ENCODE data around the gene HOXA7. TPM values are rescaled to one million over a fixed set of nuclear protein-coding genes. Genes with fewer than 3 reads are reported as not detected.

The HOXA7 gene
- total RNA-seq, 2 donors from 2014 or later = 30.2 to 38.9 TPM

DNA sequence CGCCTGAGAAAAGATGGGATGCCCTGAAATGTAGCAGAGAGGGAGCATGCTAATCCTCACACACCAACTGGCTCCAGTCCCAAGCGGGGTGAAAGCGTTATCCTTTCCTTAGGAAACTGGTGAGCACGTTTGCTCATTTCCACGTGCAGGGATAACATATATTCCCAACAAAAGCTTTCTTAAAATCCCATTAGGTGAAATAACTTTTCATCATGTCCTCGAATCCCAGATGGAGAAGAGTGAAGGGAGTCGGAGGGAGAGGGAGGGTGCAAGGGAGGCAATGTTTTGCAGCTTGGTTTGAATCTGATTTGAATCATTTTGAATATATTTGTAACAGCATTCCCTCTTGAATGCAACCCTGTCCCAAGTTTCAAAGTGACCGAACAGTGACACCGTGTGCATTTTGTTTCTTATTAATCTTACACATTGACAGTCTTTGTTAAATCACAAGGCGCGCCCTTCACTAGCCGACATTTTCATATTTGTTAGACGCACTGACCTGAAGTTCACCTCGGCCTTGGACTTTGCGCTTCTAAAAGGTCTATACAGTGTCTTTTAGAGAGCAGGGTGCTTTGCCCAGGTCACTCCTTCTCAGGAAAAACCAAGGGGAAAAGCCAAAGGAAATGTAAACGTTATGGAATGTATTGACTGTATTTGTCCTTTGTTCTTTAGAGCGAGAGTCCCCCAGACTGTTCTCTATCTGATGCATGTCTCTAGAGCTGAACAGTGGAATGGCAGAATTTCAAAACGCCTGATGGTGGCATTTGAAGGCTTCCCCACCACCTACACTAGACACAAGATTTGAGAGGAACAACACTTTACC, 22.9 kb downstream of the HOXA7 start:
- intact Hi-C loops (cut with DNase I, micrococcal nuclease) = no loop called here
- DNase-seq (peak in 1 of 2 donors; percentile 45), ATAC-seq (no peak)

DNA sequence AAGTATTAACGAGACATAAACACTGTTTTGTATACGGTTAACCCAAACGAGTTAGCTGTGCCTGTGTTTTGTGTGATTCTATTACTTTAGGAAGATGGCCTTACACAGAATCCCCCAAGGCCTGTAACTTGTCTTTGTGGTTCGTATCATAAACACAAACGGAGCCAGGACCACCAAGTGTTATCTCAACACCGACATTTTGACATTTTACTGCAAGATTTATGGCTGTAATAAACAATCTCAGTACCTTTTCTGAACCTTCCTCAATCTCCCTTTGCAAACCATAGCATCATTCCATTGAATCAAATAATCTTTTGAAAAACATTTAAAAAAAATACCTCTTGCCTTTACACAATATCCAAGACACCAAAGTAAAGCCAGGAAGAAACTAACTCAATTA, 23.5 kb downstream of the HOXA7 start:
- intact Hi-C loops (cut with DNase I, micrococcal nuclease) = no loop called here
- ATAC-seq (no peak), DNase-seq (no peak)

DNA sequence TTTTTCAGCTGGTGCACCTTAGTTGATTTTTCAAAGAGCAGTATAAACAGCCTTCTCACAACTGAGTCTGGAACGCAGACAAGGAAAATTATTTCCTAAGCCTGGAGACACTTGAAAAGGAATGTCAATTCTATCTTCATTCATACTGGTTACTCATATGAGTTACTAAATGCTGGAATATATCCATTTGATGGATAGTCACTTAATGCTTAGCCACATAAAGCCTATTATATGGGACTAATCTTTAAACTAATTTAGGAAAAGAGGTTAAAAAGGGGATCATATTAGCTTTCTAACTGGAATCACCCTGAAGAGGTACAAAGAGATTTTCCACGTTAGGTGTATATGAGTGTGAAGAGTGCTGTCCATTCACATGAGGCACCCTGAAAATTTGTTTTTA, 24.3 kb downstream of the HOXA7 start:
- DNase-seq (no peak), ATAC-seq (no peak)
- intact Hi-C loops (cut with DNase I, micrococcal nuclease) = no loop called here

DNA sequence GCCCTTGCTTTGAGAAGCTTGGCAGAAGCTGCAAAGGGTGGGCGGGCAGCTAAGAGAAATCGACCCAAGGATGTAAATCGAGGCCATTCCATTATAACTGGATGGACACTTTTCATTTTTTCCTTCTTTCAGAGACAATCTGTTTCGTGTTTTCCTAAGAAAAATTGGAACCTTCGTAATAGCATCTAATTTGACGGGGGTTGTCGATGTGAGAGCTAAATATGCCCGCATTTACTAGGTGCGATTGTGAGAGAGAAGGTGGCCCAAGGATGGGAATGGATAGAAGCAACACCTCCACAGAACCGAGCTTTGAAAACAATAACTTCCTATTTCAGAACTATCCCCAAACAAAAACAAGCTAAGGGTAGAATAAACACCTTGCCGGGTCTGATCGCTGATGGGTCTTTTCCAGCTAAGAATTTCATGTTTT, 25.1 kb downstream of the HOXA7 start:
- intact Hi-C loops (cut with DNase I, micrococcal nuclease) = no loop called here

DNA sequence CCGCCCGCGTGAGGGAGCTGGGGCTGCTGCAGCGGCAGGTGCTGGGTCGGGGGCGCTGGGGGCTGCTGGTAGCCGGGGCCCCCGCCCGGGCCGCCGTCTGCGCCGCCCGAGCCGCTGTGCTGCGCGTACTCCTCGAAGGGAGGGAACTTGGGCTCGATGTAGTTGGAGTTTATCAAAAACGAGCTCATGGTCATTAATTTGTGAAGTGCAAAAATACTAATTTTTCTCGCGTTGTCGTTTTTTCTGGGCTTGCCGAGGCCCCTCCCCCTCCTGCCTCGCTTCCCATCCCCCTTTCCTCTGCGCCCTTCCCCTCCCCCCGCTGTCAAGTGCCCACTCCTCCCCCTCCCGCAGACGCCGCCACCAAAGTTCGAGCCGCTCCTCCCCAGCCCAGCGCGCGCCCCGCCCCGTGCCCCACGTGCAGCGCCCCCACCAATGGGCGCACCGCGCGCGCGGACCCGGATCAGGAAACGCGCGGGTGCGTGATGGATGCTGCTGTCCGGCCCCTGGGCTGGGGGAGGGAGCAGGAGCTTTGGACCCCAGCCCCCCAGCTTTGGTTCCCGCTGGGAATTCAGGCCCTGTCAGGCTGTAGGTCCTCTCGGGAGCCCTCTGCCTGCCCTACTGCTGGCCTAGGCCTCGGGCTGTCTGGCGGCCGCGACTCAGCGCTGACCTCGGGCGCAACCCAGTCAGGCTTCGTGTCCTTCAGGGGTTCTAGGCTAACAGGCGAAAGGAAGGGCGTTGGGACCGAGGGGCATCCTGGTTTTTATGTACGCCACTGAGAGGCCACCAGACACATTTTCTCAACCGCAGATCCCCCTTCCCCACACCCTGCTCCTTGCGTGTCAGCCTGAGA, 25.7 kb downstream of the HOXA7 start, which contains the start of gene HOXA4:
Gene HOXA4, minus strand, starts transcription at position 218 of the 850 bp plus-strand sequence. Its CDS starts 24 bp downstream, at position 194.
- peak; percentile 85 for ATAC-seq
- intact Hi-C loops (cut with DNase I, micrococcal nuclease) = no loop called here
- peak; percentile 94 to 95 for DNase-seq

More for the DNA sequence above, 25.1 kb downstream of the HOXA7 start:
- ATAC-seq = peak; percentile 0
- no peak for DNase-seq

DNA sequence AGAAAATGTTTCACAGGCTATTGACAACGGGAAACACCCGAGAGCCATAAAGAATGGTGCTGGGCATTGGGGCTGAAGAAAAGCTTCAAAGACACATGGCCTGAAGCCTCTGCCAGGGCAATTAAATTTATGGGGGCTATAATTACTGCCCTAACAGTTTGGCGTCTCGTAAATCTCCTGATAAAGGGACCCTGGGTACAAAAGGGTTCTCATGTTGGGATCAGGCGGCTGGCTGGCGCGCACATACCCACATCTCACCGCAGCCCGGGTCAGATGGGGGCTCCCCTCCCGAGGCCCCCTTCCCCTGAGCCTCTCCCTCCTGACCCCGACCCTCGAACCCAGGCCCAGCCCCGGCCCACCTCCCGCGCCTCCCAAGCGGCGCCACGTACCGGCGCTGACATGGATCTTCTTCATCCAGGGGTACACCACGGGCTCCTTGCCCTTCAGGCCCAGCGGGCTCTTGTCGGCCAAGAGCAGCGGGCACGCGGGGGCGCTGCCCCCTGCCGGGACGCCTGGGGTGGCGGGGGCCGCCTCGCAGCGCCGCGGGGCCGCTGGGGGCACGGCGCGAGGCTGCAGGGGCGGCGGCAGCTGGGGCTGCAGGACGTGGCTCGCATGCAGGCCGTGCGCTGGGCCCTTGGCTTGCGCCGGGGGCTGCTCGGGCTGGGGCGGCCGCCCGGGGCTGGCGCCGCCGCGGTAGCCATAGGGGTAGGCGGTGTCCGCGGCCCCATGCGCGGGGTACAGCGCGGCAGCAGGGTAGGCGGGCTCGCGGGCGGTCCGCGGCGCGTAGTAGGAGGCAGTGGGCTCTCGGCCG, 26.5 kb downstream of the HOXA7 start:
- intact Hi-C loops (cut with DNase I, micrococcal nuclease) = no loop called here
- peak; percentile 69 to 78 for DNase-seq
- ATAC-seq = peak; percentile 74

DNA sequence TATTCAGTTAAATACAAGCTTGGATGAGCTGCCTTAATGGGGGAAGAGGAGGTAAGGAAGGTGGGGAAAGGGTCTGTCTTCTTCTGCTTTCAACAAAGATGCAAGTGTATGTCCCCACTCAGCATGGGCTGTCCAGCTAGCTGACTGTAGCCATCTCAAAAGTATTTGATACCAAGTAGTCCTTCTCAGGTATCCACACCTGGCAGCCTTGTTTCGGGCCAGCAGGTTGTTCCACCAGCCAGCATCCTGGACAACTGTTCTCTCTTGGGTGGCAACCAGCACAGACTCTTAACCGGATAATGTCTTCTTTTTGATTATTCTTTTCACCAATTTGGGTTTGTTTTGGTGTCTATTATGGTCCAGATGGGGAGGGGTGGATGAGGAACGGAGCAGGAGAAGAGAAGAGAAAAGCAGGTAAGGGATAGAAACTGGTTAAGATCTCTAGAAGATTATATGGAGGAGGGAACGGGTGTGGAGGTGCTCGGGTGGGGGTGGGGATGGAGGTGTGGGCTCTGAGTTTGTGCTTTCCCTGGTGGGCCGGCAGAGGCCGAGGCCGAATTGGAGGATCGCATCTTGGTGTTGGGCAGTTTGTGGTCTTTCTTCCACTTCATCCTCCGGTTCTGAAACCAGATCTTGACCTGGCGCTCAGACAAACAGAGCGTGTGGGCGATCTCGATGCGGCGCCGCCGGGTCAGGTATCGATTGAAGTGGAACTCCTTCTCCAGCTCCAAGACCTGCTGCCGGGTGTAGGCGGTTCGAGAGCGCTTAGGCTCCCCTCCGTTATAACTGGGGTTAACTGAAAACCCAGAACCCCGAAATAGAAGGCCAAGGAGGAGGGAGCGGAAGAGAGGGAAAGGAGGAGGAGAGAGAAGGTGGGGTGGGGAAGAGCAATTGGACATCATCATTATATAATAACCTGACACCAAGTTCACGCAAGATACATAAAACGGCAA, 27.4 kb downstream of the HOXA7 start:
- intact Hi-C loops (cut with DNase I, micrococcal nuclease) = no loop called here
- ATAC-seq = no peak
- DNase-seq = peak; percentile 35 to 48

DNA sequence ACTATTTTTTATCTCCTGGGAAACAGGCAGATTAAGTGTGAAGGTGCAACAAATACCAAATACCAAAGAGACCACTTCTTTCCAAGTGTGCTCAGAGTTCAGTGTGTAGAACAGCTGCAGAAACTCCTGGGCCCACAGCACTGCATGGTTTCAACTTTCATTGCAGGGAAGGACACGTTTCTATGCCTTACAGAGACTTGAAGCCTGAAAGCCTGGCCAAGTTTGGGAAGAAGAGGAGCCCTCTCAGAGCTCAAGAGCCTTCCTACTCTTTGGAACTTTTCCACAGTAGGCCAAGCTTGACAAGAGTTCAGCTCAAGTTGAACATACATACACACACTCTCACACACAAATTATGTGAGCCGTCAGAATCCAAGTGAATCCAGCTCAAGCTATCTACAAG, 28.4 kb downstream of the HOXA7 start:
- no peak for DNase-seq
- no peak for ATAC-seq
- intact Hi-C loops (cut with DNase I, micrococcal nuclease) = no loop called here

DNA sequence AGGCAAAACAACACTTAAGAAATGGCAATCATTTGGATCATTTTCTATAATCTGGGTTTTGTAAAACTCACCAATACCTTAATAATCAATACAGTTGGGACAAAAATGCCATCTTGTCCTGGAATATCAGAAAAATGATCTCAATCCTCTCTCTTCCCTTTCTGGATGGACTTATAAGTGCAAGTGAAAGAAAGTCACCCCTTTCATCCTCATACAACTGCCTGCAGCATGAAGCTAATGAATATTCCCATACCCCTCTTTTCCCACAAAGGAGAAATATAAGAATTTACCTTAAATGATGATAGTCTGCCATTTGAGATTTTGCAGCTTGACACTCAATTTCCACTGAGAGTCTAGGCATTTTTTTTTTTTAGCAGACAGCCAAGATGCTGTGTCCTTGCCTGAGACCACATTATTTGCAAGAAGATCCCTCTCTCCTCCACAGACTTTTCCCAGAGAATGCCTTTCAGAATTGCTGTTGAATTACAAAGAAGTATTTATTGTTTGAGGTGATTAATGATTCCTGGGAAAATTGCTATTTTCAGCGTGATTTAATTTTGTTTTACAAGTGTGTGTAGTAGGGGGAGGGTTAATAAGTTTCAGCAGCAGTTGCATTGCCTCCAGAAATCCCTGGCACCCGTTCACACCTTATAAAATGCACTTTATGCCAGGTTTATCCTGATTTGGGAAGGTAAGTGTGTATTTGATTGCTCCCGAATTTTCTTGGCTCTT, 29.7 kb downstream of the HOXA7 start:
- DNase-seq (no peak), ATAC-seq (no peak)
- intact Hi-C loops (cut with DNase I, micrococcal nuclease) = no loop called here

DNA sequence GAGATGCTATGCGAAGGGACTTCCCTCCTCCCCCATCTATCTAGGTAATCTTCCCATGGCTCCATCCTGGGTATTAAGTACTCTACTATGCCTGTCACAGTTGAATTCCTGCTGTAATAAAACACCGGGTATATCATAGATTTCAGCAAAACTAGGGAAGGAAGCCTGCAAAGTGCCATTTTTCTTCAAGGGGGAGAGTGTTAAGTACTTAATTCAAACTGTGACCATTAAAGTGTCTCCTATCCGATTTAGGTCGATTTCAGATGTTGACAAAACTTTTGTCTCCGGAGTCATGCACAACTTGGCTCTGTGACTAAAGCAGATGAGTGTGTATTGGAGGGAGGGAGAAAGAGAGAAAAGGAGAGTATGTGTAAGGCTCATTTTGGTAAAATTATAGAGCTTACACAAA, 30.5 kb downstream of the HOXA7 start:
- ATAC-seq = no peak
- DNase-seq = no peak
- intact Hi-C loops (cut with DNase I, micrococcal nuclease) = no loop called here

DNA sequence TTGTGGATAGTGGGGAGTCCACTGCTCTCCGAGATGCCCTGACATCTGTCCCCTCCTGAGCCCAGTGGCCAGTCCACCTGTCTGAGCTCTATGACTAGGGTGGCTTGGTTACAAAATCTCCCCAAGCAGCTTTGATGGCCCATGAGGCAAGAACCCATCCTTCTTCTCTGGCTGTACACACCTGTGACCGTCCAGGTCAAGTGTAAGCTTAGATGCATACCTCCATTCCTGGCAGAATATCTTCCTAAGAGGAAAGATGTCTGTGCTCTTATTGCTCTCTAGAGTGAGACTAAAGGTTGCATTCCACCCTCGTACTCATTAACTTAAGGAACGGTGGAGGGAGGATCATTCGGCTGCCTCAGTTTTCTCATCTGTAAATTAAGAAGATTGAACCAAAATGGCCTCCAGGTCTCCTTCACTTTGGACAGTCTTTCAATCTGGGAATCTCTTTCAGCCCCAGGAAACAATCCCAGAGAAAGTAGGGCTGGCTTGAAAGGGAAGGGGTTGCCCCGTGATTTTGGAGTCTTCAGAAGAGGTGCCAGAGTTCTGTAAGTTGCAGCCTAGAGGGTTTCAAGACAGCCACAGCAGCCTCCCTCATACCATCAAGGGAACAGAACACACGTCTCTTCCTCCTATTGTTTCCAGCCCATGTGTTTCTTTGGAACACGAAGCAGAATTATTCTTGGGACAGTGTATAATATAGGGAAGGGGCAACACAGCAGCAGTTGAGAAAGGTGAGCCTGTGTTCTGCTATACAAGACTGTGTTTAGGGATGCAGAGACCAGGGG, 31.4 kb downstream of the HOXA7 start:
- ATAC-seq = peak; percentile 21
- no peak for DNase-seq

DNA sequence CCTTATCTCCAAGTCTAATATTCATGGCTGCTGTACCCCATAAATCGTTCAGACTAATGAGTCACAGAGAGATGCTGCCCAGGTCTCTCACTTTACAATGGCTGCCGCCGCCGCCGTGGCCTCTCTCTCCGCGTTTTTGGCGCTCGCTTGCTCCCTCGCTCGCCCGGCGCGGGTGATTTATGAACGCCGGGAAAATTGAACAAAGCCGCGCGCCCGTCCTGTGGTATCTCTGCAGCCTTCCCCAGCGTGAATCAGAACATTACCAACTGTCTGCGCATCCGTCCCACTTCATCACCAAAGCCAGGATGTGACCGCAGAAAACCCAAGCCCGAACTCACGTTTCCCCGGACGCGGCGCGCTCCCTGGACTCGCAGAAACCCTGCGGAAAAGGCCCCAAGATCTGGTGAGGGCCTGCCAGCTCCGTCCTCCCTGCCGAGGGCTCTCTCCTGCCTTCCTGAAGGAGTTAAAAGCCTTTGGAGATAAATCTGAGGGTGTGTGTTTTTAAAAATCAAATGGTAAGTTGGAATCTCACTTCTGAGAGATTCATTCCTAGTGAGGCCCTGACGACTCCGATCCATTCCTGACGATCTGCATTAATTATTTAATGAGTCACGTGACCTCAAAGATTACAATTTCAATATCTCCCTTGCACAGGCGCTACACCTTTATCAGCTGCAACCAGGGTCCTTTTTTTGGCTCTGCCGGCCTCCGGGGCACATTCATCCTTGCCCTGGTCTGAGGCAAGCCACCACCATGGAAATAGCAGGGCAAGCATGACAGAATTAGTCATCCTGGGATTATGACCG, 32.2 kb downstream of the HOXA7 start:
- DNase-seq (peak; percentile 39 to 52), ATAC-seq (no peak)
- intact Hi-C loops (cut with DNase I, micrococcal nuclease) = no loop called here

More for the DNA sequence above, 31.4 kb downstream of the HOXA7 start:
- intact Hi-C loops (cut with DNase I, micrococcal nuclease) = no loop called here

DNA sequence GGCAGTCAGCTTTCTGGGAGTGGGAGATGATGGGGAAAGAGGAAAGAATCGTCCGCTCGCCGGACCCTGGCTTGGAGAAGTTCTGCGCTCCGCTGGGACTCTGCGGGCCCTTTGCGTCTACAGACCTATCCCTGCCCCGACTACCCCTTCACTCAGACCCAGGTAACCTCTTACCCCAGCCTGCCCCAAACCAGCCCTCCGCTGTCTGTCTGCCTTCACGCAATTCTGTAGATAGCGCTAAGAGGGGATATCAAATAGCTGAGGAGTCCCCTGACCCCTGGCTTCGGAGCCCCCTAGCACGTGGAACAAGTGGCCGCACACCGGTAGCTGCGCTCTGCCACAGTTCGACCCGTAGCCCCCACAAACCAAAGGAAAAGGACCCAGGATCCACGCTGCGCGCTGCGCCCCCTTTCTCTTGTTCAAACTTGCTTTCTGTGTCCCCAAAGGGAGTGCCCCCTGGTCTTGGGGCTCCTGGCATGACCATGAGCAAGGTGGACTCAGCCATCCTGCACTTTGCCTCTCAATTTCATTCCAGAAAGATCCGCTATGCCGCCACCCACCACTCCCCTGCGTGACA, 32.9 kb downstream of the HOXA7 start:
- DNase-seq (no peak), ATAC-seq (no peak)
- intact Hi-C loops (cut with DNase I, micrococcal nuclease) = no loop called here

DNA sequence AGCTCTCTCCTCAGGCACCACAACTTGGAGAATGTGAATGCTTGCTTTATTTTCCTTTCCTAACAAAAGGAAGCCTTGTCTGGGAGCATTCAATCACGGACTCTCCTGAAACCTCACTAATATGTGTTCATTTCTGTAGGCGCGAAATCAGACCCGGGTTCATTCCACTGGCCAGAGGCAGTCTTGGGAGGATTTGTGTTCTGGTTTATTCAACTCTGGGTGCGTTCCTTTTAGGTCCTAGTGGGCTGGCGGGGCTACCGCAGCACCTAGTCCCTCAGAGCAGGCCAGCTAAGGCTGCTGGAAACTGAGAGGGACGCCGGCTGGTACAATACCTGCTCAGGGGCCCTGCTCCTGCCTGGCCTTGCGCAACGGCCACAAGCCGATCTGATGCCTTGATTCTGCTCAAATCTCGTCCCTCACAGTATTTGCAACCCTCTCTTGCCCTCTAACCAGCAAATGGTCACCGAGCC, 33.4 kb downstream of the HOXA7 start:
- ATAC-seq (peak; percentile 27), DNase-seq (no peak)
- intact Hi-C loops (cut with DNase I, micrococcal nuclease) = no loop called here

All from left colon (tissue), 2 donors.